Astrocyte (in vitro differentiated cells and primary cell): Measurements from ENCODE around the gene ASPSCR1.

Source experiments
- CTCF ChIP-seq: IDR thresholded peaks from 2 replicates; pipeline ENCODE4 v1.5.1; 2011; ENCODE audit warnings: low read depth, mild to moderate bottlenecking, inconsistent platforms, low read length, moderate library complexity; ENCODE audit not compliant: insufficient read depth
- EZH2 ChIP-seq: IDR thresholded peaks from 2 replicates; pipeline ENCODE4 v1.6.1; 2012; ENCODE audit warnings: mild to moderate bottlenecking, low read length, inconsistent platforms; ENCODE audit not compliant: insufficient read depth

GRCh38 chr17:82008941-82009405 lies 31.5 kb downstream of the ASPSCR1 start:
- TF ChIP-seq EZH2, result no peak
- TF ChIP-seq CTCF, result no peak
